WTC11 (cell line): ENCODE measurements around the gene KCNMA1. TPM values are rescaled to one million over a fixed set of nuclear protein-coding genes. Genes with fewer than 3 reads are reported as not detected.
A peak's percentile ranks its signal among the peaks of the same experiment; 100 is the strongest.

Experiments used
- ATAC-seq: fragments of 200-7000 bp; cut with Tn5 transposase; 2 replicates; pipeline ENCODE4 v1.10.0; 2021; ENCODE audit warnings: mild to moderate bottlenecking, moderate library complexity
- CTCF ChIA-PET: fragments of 300-600 bp; sonication (Branson Sonifier 250); formaldehyde crosslinking; loops from one replicate; lab custom pipeline; 2021; ENCODE audit warnings: antibody characterized with exemption; lab: Charles Lee
- POLR2A ChIA-PET: fragments of 350-600 bp; sonication (Branson Sonifier 250); formaldehyde crosslinking; loops from one replicate; lab custom pipeline; 2021; ENCODE audit warnings: antibody characterized with exemption; lab: Charles Lee
- DNase-seq: peaks from one replicate; pipeline ENCODE4 v3.0.0; 2021; ENCODE audit warnings: low spot score
- H3K27ac Mint-ChIP-seq: 2 replicates; pipeline ENCODE4 v1.8.0; 2021; ENCODE audit warnings: mixed read lengths
- H3K27me3 Mint-ChIP-seq: 2 replicates; pipeline ENCODE4 v1.8.0; 2021; ENCODE audit warnings: low read depth, mild to moderate bottlenecking, moderate library complexity, mixed read lengths
- H3K36me3 Mint-ChIP-seq: 2 replicates; pipeline ENCODE4 v1.8.0; 2021; ENCODE audit warnings: mixed read lengths
- H3K4me1 Mint-ChIP-seq: 2 replicates; pipeline ENCODE4 v1.8.0; 2022; ENCODE audit warnings: mixed read lengths
- H3K4me3 Mint-ChIP-seq: 2 replicates; pipeline ENCODE4 v1.8.0; 2021; ENCODE audit warnings: mild to moderate bottlenecking, moderate library complexity, mixed read lengths
- H3K9me3 Mint-ChIP-seq: 2 replicates; pipeline ENCODE4 v1.8.0; 2021; ENCODE audit warnings: mixed read lengths
- AR ChIP-seq: fragments of 250-450 bp; sonication (Bioruptor Pico); IDR thresholded peaks from 2 replicates; pipeline ENCODE4 v1.9.0; 2021; ENCODE audit warnings: mild to moderate bottlenecking
- CDX4 ChIP-seq: fragments of 250-450 bp; sonication (Bioruptor Pico); IDR thresholded peaks from 2 replicates; pipeline ENCODE4 v1.9.0; 2021; ENCODE audit warnings: moderate library complexity, mild to moderate bottlenecking, inconsistent platforms, borderline replicate concordance
- ELF4 ChIP-seq: sonication (generic); formaldehyde crosslinking; IDR thresholded peaks from 2 replicates; pipeline ENCODE4 v1.8.1; 2022; ENCODE audit warnings: low read depth, mild to moderate bottlenecking, moderate library complexity, missing genetic modification reagents
- FOXK1 ChIP-seq: sonication (generic); formaldehyde crosslinking; IDR thresholded peaks from 2 replicates; pipeline ENCODE4 v1.8.0; 2022; ENCODE audit warnings: mild to moderate bottlenecking, moderate library complexity, missing genetic modification reagents
- FOXP1 ChIP-seq: sonication (generic); formaldehyde crosslinking; IDR thresholded peaks from 2 replicates; pipeline ENCODE4 v1.8.0; 2022; ENCODE audit warnings: missing genetic modification reagents, mild to moderate bottlenecking, moderate library complexity, borderline replicate concordance
- FOXP4 ChIP-seq: sonication (generic); formaldehyde crosslinking; IDR thresholded peaks from 2 replicates; pipeline ENCODE4 v1.8.0; 2022; ENCODE audit warnings: mild to moderate bottlenecking, missing genetic modification reagents
- GRHL2 ChIP-seq: fragments of 250-450 bp; sonication (Bioruptor Pico); IDR thresholded peaks from 2 replicates; pipeline ENCODE4 v1.8.0; 2022; ENCODE audit warnings: mild to moderate bottlenecking, moderate library complexity; ENCODE audit not compliant: insufficient replicate concordance, severe bottlenecking
- HMGA2 ChIP-seq: fragments of 250-450 bp; sonication (Bioruptor Pico); IDR thresholded peaks from 2 replicates; pipeline ENCODE4 v1.4.0; 2021; ENCODE audit warnings: mild to moderate bottlenecking, moderate library complexity
- JUN ChIP-seq: sonication (generic); formaldehyde crosslinking; IDR thresholded peaks from 2 replicates; pipeline ENCODE4 v1.8.0; 2023; ENCODE audit warnings: mild to moderate bottlenecking, missing genetic modification reagents
- MYBL2 ChIP-seq: sonication (generic); formaldehyde crosslinking; IDR thresholded peaks from 2 replicates; pipeline ENCODE4 v1.8.1; 2023; ENCODE audit warnings: mild to moderate bottlenecking, moderate library complexity, missing genetic modification reagents
- NFE2L1 ChIP-seq: sonication (generic); formaldehyde crosslinking; IDR thresholded peaks from 2 replicates; pipeline ENCODE4 v1.8.1; 2023; ENCODE audit warnings: missing genetic modification reagents
- NFYB ChIP-seq: sonication (generic); formaldehyde crosslinking; conservative IDR thresholded peaks from 2 replicates; pipeline ENCODE4 v1.8.0; 2022; ENCODE audit warnings: low read depth, missing genetic modification reagents
- PRDM15 ChIP-seq: sonication (generic); formaldehyde crosslinking; IDR thresholded peaks from 2 replicates; pipeline ENCODE4 v1.8.0; 2022; ENCODE audit warnings: missing genetic modification reagents
- PRRX2 ChIP-seq: fragments of 250-450 bp; sonication (Bioruptor Pico); IDR thresholded peaks from 2 replicates; pipeline ENCODE4 v1.8.0; 2021; ENCODE audit warnings: mild to moderate bottlenecking
- TCF7 ChIP-seq: sonication (generic); formaldehyde crosslinking; IDR thresholded peaks from 2 replicates; pipeline ENCODE4 v1.8.0; 2022; ENCODE audit warnings: mild to moderate bottlenecking, low read depth, missing genetic modification reagents, moderate library complexity
- TEAD4 ChIP-seq: sonication (generic); formaldehyde crosslinking; IDR thresholded peaks from 2 replicates; pipeline ENCODE4 v1.8.0; 2022; ENCODE audit warnings: mild to moderate bottlenecking, missing genetic modification reagents
- ZBTB21 ChIP-seq: sonication (generic); formaldehyde crosslinking; IDR thresholded peaks from 2 replicates; pipeline ENCODE4 v1.8.1; 2023; ENCODE audit warnings: mild to moderate bottlenecking, missing genetic modification reagents, borderline replicate concordance
- ZNF138 ChIP-seq: sonication (generic); formaldehyde crosslinking; conservative IDR thresholded peaks from 2 replicates; pipeline ENCODE4 v1.8.1; 2022; ENCODE audit warnings: mild to moderate bottlenecking, moderate library complexity, missing genetic modification reagents
- ZNF232 ChIP-seq: sonication (generic); formaldehyde crosslinking; IDR thresholded peaks from 2 replicates; pipeline ENCODE4 v1.8.0; 2022; ENCODE audit warnings: mild to moderate bottlenecking, missing genetic modification reagents
- ZNF416 ChIP-seq: fragments of 250-450 bp; sonication (Bioruptor Pico); IDR thresholded peaks from 2 replicates; pipeline ENCODE4 v1.9.0; 2021; ENCODE audit warnings: mild to moderate bottlenecking, inconsistent platforms
- ZNF423 ChIP-seq: fragments of 250-450 bp; sonication (Bioruptor Pico); IDR thresholded peaks from 2 replicates; pipeline ENCODE4 v2.1.2; 2022; ENCODE audit warnings: mild to moderate bottlenecking, moderate library complexity
- total RNA-seq: library from RNA; stranded (reverse); gene quantifications from 3 replicates; pipeline ENCODE4 v1.2.3, GENCODE V29; 2021
- TF ChIP-seq, protein P1 (sequence below): sonication (generic); formaldehyde crosslinking; IDR thresholded peaks from 2 replicates; pipeline ENCODE4 v1.8.0; 2022; ENCODE audit warnings: mild to moderate bottlenecking, missing genetic modification reagents

KCNMA1 gene
- total RNA-seq, 1 experiment from 2014 or later = 7.3 TPM

DNA sequence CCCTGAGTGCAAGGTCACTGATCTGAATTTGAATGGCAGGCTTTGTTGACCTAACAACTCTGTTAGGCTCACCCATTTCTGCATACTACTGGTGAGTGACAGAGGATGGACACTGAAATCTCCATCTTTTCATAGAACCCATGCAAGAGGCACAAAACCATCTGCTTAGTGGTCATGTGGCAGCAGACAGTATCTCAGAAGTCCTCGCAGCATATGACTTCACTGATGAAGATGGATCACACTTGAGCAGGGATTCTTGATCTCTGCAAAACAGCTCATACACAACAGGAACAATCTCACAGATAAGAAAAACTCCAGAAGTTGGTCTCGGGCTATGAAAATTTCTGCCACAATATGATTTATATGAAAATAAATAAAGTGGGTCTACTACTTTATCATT is 487.9 kb downstream of the KCNMA1 start:
- Mint-ChIP-seq H3K4me1 (peaks cover 56% of the 10 kb centered on the region), H3K9me3 (no peaks in the 10 kb centered on the region)
- no peak for ATAC-seq
- TF ChIP-seq NFYB (CRISPR knock-in tag) = no peak
- no peak for TF ChIP-seq HMGA2 (CRISPR knock-in tag)
- no peak for TF ChIP-seq AR
- no peak for TF ChIP-seq TEAD4 (CRISPR knock-in tag)
- TF ChIP-seq MYBL2 = no peak
- no peak for TF ChIP-seq FOXP4 (CRISPR knock-in tag)
- no peak for TF ChIP-seq ZNF416
- TF ChIP-seq PRDM15 (CRISPR knock-in tag) = no peak
- TF ChIP-seq PRRX2 = no peak
- TF ChIP-seq ZNF423 (CRISPR knock-in tag) = no peak
- TF ChIP-seq, protein P1, sequence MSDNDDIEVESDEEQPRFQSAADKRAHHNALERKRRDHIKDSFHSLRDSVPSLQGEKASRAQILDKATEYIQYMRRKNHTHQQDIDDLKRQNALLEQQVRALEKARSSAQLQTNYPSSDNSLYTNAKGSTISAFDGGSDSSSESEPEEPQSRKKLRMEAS (CRISPR knock-in tag) = no peak
- TF ChIP-seq GRHL2 = no peak
- TF ChIP-seq ZBTB21 (CRISPR knock-in tag) = no peak
- TF ChIP-seq FOXK1 = no peak
- no peak for TF ChIP-seq CDX4 (CRISPR knock-in tag)
- no peak for TF ChIP-seq JUN
- TF ChIP-seq FOXP1 (CRISPR knock-in tag) = no peak
- no peak for TF ChIP-seq ZNF138 (CRISPR knock-in tag)
- TF ChIP-seq, all 79 proteins: peak for 0
- POLR2A ChIA-PET = no interaction called here
- no peaks in the 10 kb centered on the region for H3K36me3 Mint-ChIP-seq
- 0 out of 2 replicates have a peak overlapping the region, but pooled peaks have one; percentile 9 for H3K4me3 Mint-ChIP-seq
- no peak overlapping the region for H3K27ac Mint-ChIP-seq
- no peak for DNase-seq
- peaks cover 3% of the 10 kb centered on the region; the same call in 1 of the 2 replicates for H3K27me3 Mint-ChIP-seq
- CTCF ChIA-PET = no interaction called here

GRCh38 chr10:77149001-77149400 is 488.6 kb downstream of the KCNMA1 start:
- ChIA-PET POLR2A (no interaction called here), CTCF (no interaction called here)
- H3K36me3 Mint-ChIP-seq = no peaks in the 10 kb centered on the region
- no peak overlapping the region for H3K4me3 Mint-ChIP-seq
- ATAC-seq = no peak
- peaks cover 3% of the 10 kb centered on the region; the same call in 1 of the 2 replicates for H3K27me3 Mint-ChIP-seq
- peaks cover 56% of the 10 kb centered on the region for H3K4me1 Mint-ChIP-seq
- no peaks in the 10 kb centered on the region for H3K9me3 Mint-ChIP-seq
- no peak overlapping the region for H3K27ac Mint-ChIP-seq
- no peak for TF ChIP-seq TEAD4 (CRISPR knock-in tag)
- no peak for TF ChIP-seq TCF7 (CRISPR knock-in tag)
- no peak for TF ChIP-seq ELF4 (CRISPR knock-in tag)
- no peak for TF ChIP-seq NFE2L1 (CRISPR knock-in tag)
- TF ChIP-seq FOXK1 = no peak
- TF ChIP-seq ZNF232 (CRISPR knock-in tag) = no peak
- no peak for DNase-seq
